Right lobe of liver (tissue), 4 donors: Measurements from ENCODE around the gene ZDHHC14.

ENCODE experiments used
- POLR2A ChIP-seq: fragments of 450-650 bp; IDR thresholded peaks from one replicate; pipeline ENCODE4 v1.6.1; 2017; ENCODE audit warnings: antibody characterized with exemption, mild to moderate bottlenecking
- TF ChIP-seq, protein P1 (sequence below), 4 donors: fragments of 200-600 bp in 3 of 4; fragments of 450-650 bp in 1 of 4; IDR thresholded peaks; one replicate each; pipeline versions ENCODE4 v1.5.1 to v1.8.0; 2016 to 2022; ENCODE audit warnings: antibody characterized with exemption in 4 of 4, mild to moderate bottlenecking in 2 of 4
- donor health status: DM: no; HTN: no; CAD: no.
- donor health status: DM: no; HTN: no; CAD: no.
- donor health status: DM: no; HTN: yes; CAD: no.

DNA sequence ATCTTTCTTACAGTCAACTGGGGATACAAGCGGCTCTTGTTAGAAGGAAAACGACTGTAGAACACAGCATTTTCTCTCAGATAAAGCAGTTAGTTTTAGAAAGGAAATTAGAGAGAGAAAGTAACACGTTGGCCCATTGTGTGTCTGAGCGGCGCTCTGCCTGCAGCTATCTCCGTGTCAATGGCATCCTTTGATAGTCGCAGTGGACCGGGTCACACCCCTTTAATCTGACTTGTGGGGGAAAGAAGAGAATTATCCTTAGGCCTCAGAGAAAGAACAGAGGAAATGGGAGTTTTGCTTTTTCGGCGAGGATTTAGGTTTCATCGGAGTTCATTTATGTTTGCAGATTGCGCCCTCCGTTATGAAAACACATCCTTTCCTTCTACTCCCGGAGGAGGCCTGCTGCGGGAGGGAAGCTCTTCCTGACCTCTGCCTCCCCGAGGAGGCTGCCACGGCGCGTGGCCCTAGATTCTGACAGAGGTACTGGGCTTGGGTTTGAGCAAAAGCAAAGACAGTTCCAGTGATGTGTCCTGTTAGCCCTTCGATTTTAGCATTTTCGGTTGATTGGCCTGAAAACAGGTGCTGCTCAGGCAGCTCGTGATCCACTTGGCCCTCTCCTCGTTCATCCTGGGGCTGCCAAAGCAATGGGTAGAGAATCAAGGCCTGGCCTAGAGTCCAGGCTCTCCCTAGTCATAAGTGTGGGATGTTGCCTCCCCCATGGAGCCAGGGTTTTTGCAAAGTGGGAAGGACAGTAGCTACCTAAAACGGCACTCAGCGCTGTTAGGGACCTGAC lies 74.9 kb downstream of the ZDHHC14 start:
- TF ChIP-seq, protein P1, sequence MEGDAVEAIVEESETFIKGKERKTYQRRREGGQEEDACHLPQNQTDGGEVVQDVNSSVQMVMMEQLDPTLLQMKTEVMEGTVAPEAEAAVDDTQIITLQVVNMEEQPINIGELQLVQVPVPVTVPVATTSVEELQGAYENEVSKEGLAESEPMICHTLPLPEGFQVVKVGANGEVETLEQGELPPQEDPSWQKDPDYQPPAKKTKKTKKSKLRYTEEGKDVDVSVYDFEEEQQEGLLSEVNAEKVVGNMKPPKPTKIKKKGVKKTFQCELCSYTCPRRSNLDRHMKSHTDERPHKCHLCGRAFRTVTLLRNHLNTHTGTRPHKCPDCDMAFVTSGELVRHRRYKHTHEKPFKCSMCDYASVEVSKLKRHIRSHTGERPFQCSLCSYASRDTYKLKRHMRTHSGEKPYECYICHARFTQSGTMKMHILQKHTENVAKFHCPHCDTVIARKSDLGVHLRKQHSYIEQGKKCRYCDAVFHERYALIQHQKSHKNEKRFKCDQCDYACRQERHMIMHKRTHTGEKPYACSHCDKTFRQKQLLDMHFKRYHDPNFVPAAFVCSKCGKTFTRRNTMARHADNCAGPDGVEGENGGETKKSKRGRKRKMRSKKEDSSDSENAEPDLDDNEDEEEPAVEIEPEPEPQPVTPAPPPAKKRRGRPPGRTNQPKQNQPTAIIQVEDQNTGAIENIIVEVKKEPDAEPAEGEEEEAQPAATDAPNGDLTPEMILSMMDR (IDR thresholded peaks at IDR 0.05) = no peak
- TF ChIP-seq POLR2A = no peak
